Measurements from ENCODE around the gene PFN1.

- no peak for TF ChIP-seq CTCF (IDR thresholded peaks at IDR 0.05; ENCODE audit: poor library complexity)
- TF ChIP-seq EZH2 (IDR thresholded peaks at IDR 0.05; ENCODE audit: borderline replicate concordance) = no peak
- no peak for TF ChIP-seq EZH2phosphoT487 (IDR thresholded peaks at IDR 0.05; ENCODE audit: low read depth, severe bottlenecking, unreplicated experiment)
Measured at GRCh38 chr17:4913994-4914393, 34.3 kb downstream of the PFN1 start.
